Heart left ventricle (tissue), 16 donors: ENCODE measurements around the gene SLC39A12. TPM values are rescaled to one million over a fixed set of nuclear protein-coding genes. Genes with fewer than 3 reads are reported as not detected.

Experiments used
- ATAC-seq, 4 donors: fragments of 200-7000 bp; cut with Tn5 transposase; one replicate each; pipeline ENCODE4 v1.9.1; 2020 to 2022; ENCODE audit warnings: moderate library complexity in 4 of 4, mild to moderate bottlenecking in 3 of 4, moderate number of reproducible peaks in 1 of 4
- DNase-seq, 5 donors: peaks; one replicate each; pipeline ENCODE4 v3.0.0-alpha.2; 2020
- H3K27ac ChIP-seq, 12 donors: fragments of 200-600 bp; sonication (generic) in 4 of 12; one replicate each; pipeline versions ENCODE4 v1.5.0 to v1.8.0; 2016 to 2022; ENCODE audit warnings: mild to moderate bottlenecking in 2 of 12
- H3K27me3 ChIP-seq, 9 donors: fragments of 200-600 bp; sonication (generic) in 2 of 9; one replicate each; pipeline versions ENCODE4 v1.5.1 to v1.8.0; 2016 to 2022; ENCODE audit warnings: mild to moderate bottlenecking in 3 of 9
- H3K36me3 ChIP-seq, 9 donors: fragments of 200-600 bp; sonication (generic) in 2 of 9; one replicate each; pipeline versions ENCODE4 v1.5.0 to v1.8.0; 2018 to 2022; ENCODE audit warnings: mild to moderate bottlenecking in 2 of 9
- H3K4me1 ChIP-seq, 12 donors: fragments of 200-600 bp; sonication (generic) in 4 of 12; one replicate each; pipeline versions ENCODE4 v1.5.0 to v1.8.0; 2016 to 2022; ENCODE audit warnings: mild to moderate bottlenecking in 3 of 12
- H3K4me3 ChIP-seq, 12 donors: fragments of 200-600 bp; sonication (generic) in 4 of 12; one replicate each; pipeline versions ENCODE4 v1.5.0 to v1.8.0; 2017 to 2022; ENCODE audit warnings: mild to moderate bottlenecking in 9 of 12, moderate library complexity in 4 of 12
- H3K9me3 ChIP-seq, 12 donors: fragments of 200-600 bp; sonication (generic) in 4 of 12; one replicate each; pipeline versions ENCODE4 v1.5.0 to v1.8.0; 2016 to 2022; ENCODE audit warnings: mild to moderate bottlenecking in 1 of 12
- CTCF ChIP-seq, 12 donors: fragments of 200-600 bp; sonication (generic) in 4 of 12; IDR thresholded peaks; one replicate each; pipeline versions ENCODE4 v1.5.0 to v1.8.0; 2018 to 2022; ENCODE audit warnings: antibody characterized with exemption in 12 of 12, mild to moderate bottlenecking in 5 of 12
- POLR2A ChIP-seq, 2 donors: fragments of 450-650 bp; IDR thresholded peaks; one replicate each; pipeline ENCODE4 v1.6.1; 2017; ENCODE audit warnings: antibody characterized with exemption in 2 of 2, mild to moderate bottlenecking in 2 of 2, moderate library complexity in 2 of 2
- WGBS, 4 donors: extraction: QIAGEN DNeasy Blood & Tissue Kit in 2 of 4; methylation state at CpG; one replicate each; pipeline versions ENCODE4 v1.1.5 to v1.1.7; 2013 to 2018; 5-methylcytosine and 5-hydroxymethylcytosine counted together
- intact Hi-C, 10 donors: fragments of 100-400 bp; cut with DNase I; formaldehyde crosslinking; loops; one replicate each; pipeline versions ENCODE4 v1.11.1 to v1.14.2; 2022
- polyA plus RNA-seq, 2 donors: library from polyadenylated mRNA; stranded (reverse); fragments of 200-250 nt; gene quantifications; one replicate each; pipeline ENCODE4 v1.2.3, GENCODE V29; 2013
- total RNA-seq, 9 donors: library from RNA; depleted of rRNA in 2 of 9; stranded (reverse); fragments of >200 nt in 2 of 9; fragmentation: NEBNext Ultra II Directional in 3 of 9; extraction: Animal tissue kit (Norgen Biotek cat#: 25700) in 3 of 9; gene quantifications; one replicate each; pipeline versions ENCODE4 v1.1.0 to v1.2.4, GENCODE V29; 2016 to 2023
- donor health status: ischemic (EF 13 %, LVEDD 7.1; RV severe dilation, severe dysfunction).
- donor health status: healthy with polysubstance abuse.
- donor health status: DM: no; HTN: yes; CAD: no.
- donor health status: DM: no; HTN: no; CAD: no.
- donor health status: ischemic (EF 25% LVEDD 6.9; RV normal size, moderate dysfunction).
- donor health status: ischemic (EF 25% LVEDD 5.7; RV mildly dilated, moderate dysfunction).
- donor health status: healthy.
- donor health status: DM: yes; HTN: yes; CAD: no.
- donor health status: ischemic (EF 35%, LVEDD 5.7; RV mildly dilated, moderate dysfunction).
- donor health status: nonischemic (EF 11% LVEDD 7.7; RV severe dilation, severe dysfunction).
- donor health status: DM: yes; HTN: yes; CAD: no.
- donor health status: PGD.
- donor health status: ischemic (EF 29% LVEDD 5.4; RV normal size, mild dysfunction).
- donor health status: nonischemic (EF 23%, LVEDD 6.1; RV moderate dilation, normal function).

SLC39A12 gene
- total and polyA plus RNA-seq, 11 donors = 0.08 to 0.27 TPM; not detected in 9

GRCh38 chr10:18005445-18005780 is 53.7 kb downstream of the SLC39A12 start:
- TF ChIP-seq CTCF (IDR thresholded peaks at IDR 0.05) (no peak), POLR2A (IDR thresholded peaks at IDR 0.05) (no peak)
- peak in 1 of 4 donors; percentile 26 for ATAC-seq
- intact Hi-C loops = no loop called here
- DNase-seq = no peak
- H3K4me3 ChIP-seq = peak overlapping the region in 3 of 12 donors; percentile 8 to 28 (median 23)
- H3K27me3 ChIP-seq = no peaks in the 10 kb centered on the region
- H3K9me3 ChIP-seq = no peaks in the 10 kb centered on the region
- H3K4me1 ChIP-seq = peaks cover 0 to 15% (median 1%) of the 10 kb centered on the region in 12 donors
- H3K36me3 ChIP-seq = no peaks in the 10 kb centered on the region
- peak overlapping the region in 5 of 12 donors; percentile 2 to 66 (median 33) for H3K27ac ChIP-seq
- 41 to 62% (median 47%) methylated on average over 3 of the region's 3 CpGs for WGBS, 4 donors

DNA sequence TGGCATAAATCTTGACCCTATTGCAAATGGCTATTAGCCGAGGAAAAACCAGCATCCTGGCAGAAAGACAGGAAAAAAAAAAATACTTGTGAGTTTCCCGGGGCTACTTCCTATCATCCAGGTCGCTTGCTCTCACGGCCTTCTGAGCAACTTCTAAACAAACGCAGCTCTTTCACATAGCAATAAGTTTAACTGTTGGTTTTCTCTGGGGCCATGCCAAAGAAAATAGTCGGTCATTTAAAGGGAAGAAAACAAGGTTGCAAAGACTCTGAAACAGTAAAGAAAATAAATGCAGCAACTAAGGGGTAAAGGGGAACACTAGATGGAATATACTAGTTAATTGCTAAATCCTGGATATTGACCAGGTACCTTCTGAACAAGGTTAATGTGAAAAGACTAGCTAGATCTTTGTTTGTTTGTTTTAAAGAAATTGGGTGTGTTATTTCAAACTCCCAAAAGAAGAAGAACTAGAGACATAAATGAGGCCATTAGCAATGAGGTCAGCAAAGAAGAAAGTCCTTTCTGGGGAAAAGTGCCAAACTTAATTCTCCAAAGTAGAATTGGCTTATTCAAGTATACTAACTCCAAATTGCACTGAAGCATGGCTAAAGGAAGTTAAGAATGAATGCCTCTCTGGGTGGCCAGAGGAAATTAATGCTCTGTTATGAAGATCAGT is 54.2 kb downstream of the SLC39A12 start:
- H3K27ac ChIP-seq = peak overlapping the region in 6 of 12 donors; percentile 7 to 66 (median 24)
- 39 to 53% (median 48%) methylated on average over 6 of the region's 6 CpGs for WGBS, 4 donors
- intact Hi-C loops = no loop called here
- peak in 2 of 5 donors; percentile 15 to 31 for DNase-seq
- ATAC-seq = peak in 2 of 4 donors; percentile 47 to 55
- no peak for TF ChIP-seq CTCF (IDR thresholded peaks at IDR 0.05)
- TF ChIP-seq POLR2A (IDR thresholded peaks at IDR 0.05) = no peak
- no peaks in the 10 kb centered on the region for H3K36me3 ChIP-seq
- no peaks in the 10 kb centered on the region for H3K27me3 ChIP-seq
- H3K4me3 ChIP-seq = peak overlapping the region in 2 of 12 donors; percentile 8 to 28
- no peaks in the 10 kb centered on the region for H3K9me3 ChIP-seq
- H3K4me1 ChIP-seq = peaks cover 0 to 15% (median 1%) of the 10 kb centered on the region in 12 donors

DNA sequence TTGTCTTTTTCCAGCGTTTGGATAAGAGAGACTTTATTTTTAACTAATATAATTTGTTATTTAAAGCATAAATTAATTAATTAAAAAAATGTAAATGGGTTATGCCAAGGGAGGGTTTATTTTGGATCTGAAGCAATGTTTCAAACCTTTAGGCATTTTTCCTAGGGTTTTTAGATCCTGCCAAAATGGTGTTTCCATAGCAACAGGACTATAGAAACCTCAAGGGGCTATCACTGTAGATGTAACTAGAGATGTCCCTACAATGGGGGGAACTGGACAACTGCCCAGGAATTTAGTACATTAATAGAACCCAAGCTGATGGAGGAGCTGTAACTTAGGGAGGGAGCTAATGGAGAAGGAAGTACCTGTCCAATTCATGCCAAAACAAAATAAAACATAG is 57.3 kb downstream of the SLC39A12 start:
- Histone ChIP-seq H3K9me3 (no peaks in the 10 kb centered on the region), H3K4me1 (peaks cover 0 to 15% (median 1%) of the 10 kb centered on the region in 12 donors), H3K4me3 (no peak overlapping the region), H3K27ac (no peak overlapping the region), H3K27me3 (no peaks in the 10 kb centered on the region), H3K36me3 (no peaks in the 10 kb centered on the region)
- intact Hi-C loops = no loop called here
- DNase-seq (no peak), ATAC-seq (no peak)
- TF ChIP-seq POLR2A (IDR thresholded peaks at IDR 0.05) = no peak
- no peak for TF ChIP-seq CTCF (IDR thresholded peaks at IDR 0.05)
- WGBS, 4 donors = 40 to 52% (median 42%) methylated on average over 1 of the region's 1 CpG

DNA sequence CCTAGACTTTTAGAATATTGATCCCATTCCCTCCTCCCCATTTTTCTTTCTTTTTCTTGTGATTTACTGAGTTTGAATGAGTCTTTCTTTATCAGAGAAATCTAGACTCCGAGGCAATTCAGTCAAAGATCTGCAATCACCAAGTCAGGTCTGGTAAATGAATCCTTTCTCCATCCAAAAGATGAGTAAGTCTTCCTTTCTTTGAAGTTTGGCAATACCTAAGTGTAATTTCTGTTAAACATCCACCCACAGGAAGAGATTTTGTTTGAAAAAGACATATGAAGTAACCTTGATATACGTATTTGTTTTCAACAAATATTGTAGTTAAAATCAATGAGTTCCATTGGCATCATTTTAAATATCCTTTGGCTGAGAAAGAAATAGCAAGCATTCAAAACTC is 58.3 kb downstream of the SLC39A12 start:
- 65 to 72% (median 66%) methylated on average over 2 of the region's 2 CpGs for WGBS, 4 donors
- Histone ChIP-seq H3K27ac (no peak overlapping the region), H3K4me1 (peaks cover 0 to 15% (median under 1%) of the 10 kb centered on the region in 12 donors), H3K9me3 (no peaks in the 10 kb centered on the region), H3K27me3 (no peaks in the 10 kb centered on the region), H3K36me3 (no peaks in the 10 kb centered on the region), H3K4me3 (no peak overlapping the region)
- DNase-seq (no peak), ATAC-seq (no peak)
- TF ChIP-seq CTCF (IDR thresholded peaks at IDR 0.05) (no peak), POLR2A (IDR thresholded peaks at IDR 0.05) (no peak)
- intact Hi-C loops = no loop called here
